IMR-90 (cell line): ENCODE data around the gene CCDC148.
"Not testable (repeated sequence)": the region's sequence is repeated elsewhere in the genome, so short reads cannot be mapped to it uniquely, and the experiment has no call there.

ENCODE experiments used
- CEBPB ChIP-seq: IDR thresholded peaks from 2 replicates; pipeline ENCODE4 v1.6.1; 2012; ENCODE audit warnings: low read depth, low read length, improper control_type of control experiment
- CTCF ChIP-seq: conservative IDR thresholded peaks from 2 replicates; pipeline ENCODE4 v1.5.1; 2012; ENCODE audit warnings: mild to moderate bottlenecking, low read depth, low read length, improper control_type of control experiment
- MXI1 ChIP-seq: IDR thresholded peaks from 2 replicates; pipeline ENCODE4 v1.6.1; 2012; ENCODE audit warnings: low read depth, mild to moderate bottlenecking, low read length, moderate library complexity, borderline replicate concordance

GRCh38 chr2:158472829-158473228, 16.3 kb upstream of the CCDC148 start:
- not testable (repeated sequence) for TF ChIP-seq MXI1, CTCF, CEBPB
